Activated B cell treated with CpG ODN at 0.5 μM for 24 hours (primary cell): ENCODE data around the gene LRRC51. TPM values are rescaled to one million over a fixed set of nuclear protein-coding genes. Genes with fewer than 3 reads are reported as not detected.

Source experiments
- ATAC-seq: fragments of 200-7000 bp; cut with Tn5 transposase; one replicate; pipeline ENCODE4 v1.10.0; 2021; ENCODE audit warnings: low read depth, mild to moderate bottlenecking, moderate library complexity
- CTCF ChIA-PET: fragments of 350-600 bp; sonication (Branson Sonifier 250); formaldehyde crosslinking; loops from one replicate; lab custom pipeline; 2021; ENCODE audit warnings: antibody characterized with exemption; lab: Charles Lee
- POLR2A ChIA-PET: fragments of 350-600 bp; sonication (Branson Sonifier 250); formaldehyde crosslinking; loops from one replicate; lab custom pipeline; 2021; ENCODE audit warnings: antibody characterized with exemption; lab: Charles Lee
- DNase-seq: peaks from one replicate; pipeline ENCODE4 v3.0.0; 2022
- H3K27ac Mint-ChIP-seq: one replicate; pipeline ENCODE4 v1.8.0; 2020; ENCODE audit warnings: mixed read lengths
- H3K27me3 Mint-ChIP-seq: one replicate; pipeline ENCODE4 v1.8.0; 2021; ENCODE audit warnings: mixed read lengths
- H3K36me3 Mint-ChIP-seq: one replicate; pipeline ENCODE4 v1.8.0; 2021; ENCODE audit warnings: low read depth, mixed read lengths
- H3K4me1 Mint-ChIP-seq: one replicate; pipeline ENCODE4 v1.8.0; 2021; ENCODE audit warnings: mixed read lengths
- H3K4me3 Mint-ChIP-seq: one replicate; pipeline ENCODE4 v1.8.0; 2020; ENCODE audit warnings: mild to moderate bottlenecking, mixed read lengths
- H3K9me3 Mint-ChIP-seq: one replicate; pipeline ENCODE4 v1.8.0; 2020; ENCODE audit warnings: mixed read lengths
- intact Hi-C: fragments of 100-400 bp; cut with micrococcal nuclease; formaldehyde crosslinking; loops from one replicate; pipeline ENCODE4 v1.15.1; 2024
- total RNA-seq: library from RNA; stranded (reverse); gene quantifications from 2 replicates; pipeline ENCODE4 v1.2.3, GENCODE V29; 2022
- TF ChIP-seq, protein P1 (sequence below): fragments of 200-600 bp; IDR thresholded peaks from one replicate; pipeline ENCODE4 v1.8.0; 2022; ENCODE audit warnings: antibody characterized with exemption, mild to moderate bottlenecking

LRRC51 gene
- total RNA-seq, 1 donor from 2014 or later: 4.1 TPM

DNA sequence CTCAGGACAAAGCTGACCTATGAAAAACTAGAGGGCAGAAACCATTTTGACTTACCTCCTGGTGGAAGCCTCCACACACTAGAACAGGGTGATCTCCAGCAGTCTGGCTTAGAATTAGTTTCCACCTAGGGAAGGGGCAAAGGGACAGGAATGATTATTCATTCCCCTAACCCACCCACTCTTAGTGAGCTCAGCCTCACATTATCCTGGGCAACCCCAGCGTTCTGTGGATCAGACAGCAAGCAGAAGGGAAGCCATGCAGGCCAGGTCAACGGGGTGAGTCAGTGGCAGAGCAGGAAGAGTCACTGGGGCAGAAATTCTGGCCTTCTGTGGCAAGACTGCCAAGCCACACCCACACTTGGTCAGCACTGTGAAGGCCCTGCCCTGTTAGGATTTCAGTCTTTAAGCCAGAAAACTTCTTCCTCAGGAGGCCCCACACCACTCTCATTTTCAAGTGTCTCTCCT is 10.8 kb upstream of the LRRC51 start:
- H3K27me3 Mint-ChIP-seq: no peaks in the 10 kb centered on the region
- DNase-seq (no peak), ATAC-seq (no peak)
- H3K36me3 Mint-ChIP-seq: peaks cover 21% of the 10 kb centered on the region
- no peaks in the 10 kb centered on the region for H3K9me3 Mint-ChIP-seq
- ChIA-PET CTCF (no interaction called here), POLR2A (interaction anchor here (0.5 kb wide), 1 partner anchor 74 kb away, joined by 4 read pairs; no protein-coding TSS in a partner anchor)
- intact Hi-C loops: no loop called here
- H3K4me1 Mint-ChIP-seq: peaks cover 23% of the 10 kb centered on the region
- no peak overlapping the region for H3K4me3 Mint-ChIP-seq
- TF ChIP-seq, protein P1, sequence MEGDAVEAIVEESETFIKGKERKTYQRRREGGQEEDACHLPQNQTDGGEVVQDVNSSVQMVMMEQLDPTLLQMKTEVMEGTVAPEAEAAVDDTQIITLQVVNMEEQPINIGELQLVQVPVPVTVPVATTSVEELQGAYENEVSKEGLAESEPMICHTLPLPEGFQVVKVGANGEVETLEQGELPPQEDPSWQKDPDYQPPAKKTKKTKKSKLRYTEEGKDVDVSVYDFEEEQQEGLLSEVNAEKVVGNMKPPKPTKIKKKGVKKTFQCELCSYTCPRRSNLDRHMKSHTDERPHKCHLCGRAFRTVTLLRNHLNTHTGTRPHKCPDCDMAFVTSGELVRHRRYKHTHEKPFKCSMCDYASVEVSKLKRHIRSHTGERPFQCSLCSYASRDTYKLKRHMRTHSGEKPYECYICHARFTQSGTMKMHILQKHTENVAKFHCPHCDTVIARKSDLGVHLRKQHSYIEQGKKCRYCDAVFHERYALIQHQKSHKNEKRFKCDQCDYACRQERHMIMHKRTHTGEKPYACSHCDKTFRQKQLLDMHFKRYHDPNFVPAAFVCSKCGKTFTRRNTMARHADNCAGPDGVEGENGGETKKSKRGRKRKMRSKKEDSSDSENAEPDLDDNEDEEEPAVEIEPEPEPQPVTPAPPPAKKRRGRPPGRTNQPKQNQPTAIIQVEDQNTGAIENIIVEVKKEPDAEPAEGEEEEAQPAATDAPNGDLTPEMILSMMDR: no peak
- H3K27ac Mint-ChIP-seq: no peak overlapping the region

DNA sequence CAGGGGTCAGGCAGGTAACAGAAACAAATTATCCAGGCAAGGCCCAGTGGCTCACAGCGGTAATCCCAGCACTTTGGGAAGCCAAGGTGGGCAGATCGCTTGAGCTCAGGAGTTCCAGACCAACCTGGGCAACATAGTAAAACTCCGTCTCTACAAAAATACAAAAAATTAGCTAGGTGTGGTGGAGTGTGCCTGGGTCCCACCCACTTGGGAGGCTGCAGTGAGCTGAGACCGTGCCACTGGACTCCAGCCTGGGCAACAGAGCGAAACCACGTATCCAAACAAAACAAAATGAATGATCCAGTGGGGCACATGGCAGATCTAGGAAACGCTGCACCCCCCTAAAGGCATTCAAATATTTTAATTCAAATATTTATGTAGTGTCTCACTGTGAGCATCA is 10.2 kb upstream of the LRRC51 start:
- ChIA-PET CTCF (no interaction called here), POLR2A (interaction anchor here (0.5 to 0.9 kb wide), 2 partner anchors 44 to 74 kb away, joined by 3 to 4 read pairs; no protein-coding TSS in a partner anchor)
- H3K27me3 Mint-ChIP-seq: no peaks in the 10 kb centered on the region

DNA sequence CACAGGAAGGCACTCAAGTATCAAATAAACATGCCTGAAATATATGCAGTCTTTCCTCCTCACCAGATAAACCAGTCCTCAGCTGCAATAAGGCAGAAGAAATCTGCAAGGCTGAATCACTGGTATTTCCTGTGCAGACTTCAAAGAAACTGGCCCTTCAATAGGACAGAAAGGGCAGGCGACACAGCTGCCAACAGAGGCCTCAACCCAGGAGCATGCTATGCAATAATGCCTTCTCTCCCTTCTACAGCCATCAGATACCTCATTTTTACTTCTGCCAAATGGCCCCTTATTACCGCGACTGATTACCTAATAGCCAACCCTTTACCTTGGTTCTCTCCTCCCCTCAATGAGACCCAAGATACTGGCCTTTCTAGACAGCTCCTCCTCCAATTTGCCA is 8.3 kb upstream of the LRRC51 start:
- POLR2A ChIA-PET: interaction anchor here (0.6 to 0.9 kb wide), 3 partner anchors 21 to 46 kb away, joined by 3 to 7 read pairs (median 5); no protein-coding TSS in a partner anchor
- Mint-ChIP-seq H3K36me3 (peaks cover 18% of the 10 kb centered on the region), H3K9me3 (no peaks in the 10 kb centered on the region), H3K27me3 (no peaks in the 10 kb centered on the region), H3K27ac (no peak overlapping the region), H3K4me3 (no peak overlapping the region), H3K4me1 (peaks cover 27% of the 10 kb centered on the region)
- ATAC-seq (no peak), DNase-seq (no peak)
- CTCF ChIA-PET: interaction anchor here (1.7 kb wide), 1 partner anchor 47 kb away, joined by 8 read pairs; no protein-coding TSS in a partner anchor
- intact Hi-C loops: no loop called here
- TF ChIP-seq, protein P1: no peak

More for the DNA sequence above, 10.2 kb upstream of the LRRC51 start:
- TF ChIP-seq, protein P1: no peak
- DNase-seq (no peak), ATAC-seq (no peak)
- peaks cover 21% of the 10 kb centered on the region for H3K36me3 Mint-ChIP-seq
- H3K4me3 Mint-ChIP-seq: no peak overlapping the region
- H3K4me1 Mint-ChIP-seq: peaks cover 24% of the 10 kb centered on the region
- intact Hi-C loops: no loop called here
- no peaks in the 10 kb centered on the region for H3K9me3 Mint-ChIP-seq
- no peak overlapping the region for H3K27ac Mint-ChIP-seq

DNA sequence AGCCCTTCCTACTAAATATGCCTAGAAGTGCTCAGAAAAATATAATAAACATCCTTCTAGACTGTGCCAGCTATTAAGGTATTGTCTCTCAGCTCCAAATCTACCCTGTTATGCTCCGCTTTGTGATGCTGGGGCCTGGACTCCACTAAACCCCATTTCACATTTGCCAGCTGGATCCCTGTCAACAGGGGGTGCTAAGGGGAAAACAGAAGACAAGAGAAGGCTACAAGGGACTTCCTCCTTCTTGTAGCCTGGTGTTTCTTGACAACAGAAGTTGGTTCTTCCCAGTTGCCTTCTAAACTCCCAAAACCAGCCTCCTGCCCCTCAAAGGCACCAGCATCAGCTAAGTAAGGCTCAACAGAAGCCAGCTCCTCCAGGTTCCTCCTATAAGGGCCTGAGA is 5.5 kb upstream of the LRRC51 start:
- TF ChIP-seq, protein P1: no peak
- H3K4me3 Mint-ChIP-seq: no peak overlapping the region
- no peak overlapping the region for H3K27ac Mint-ChIP-seq
- no peaks in the 10 kb centered on the region for H3K27me3 Mint-ChIP-seq
- peaks cover 10% of the 10 kb centered on the region for H3K36me3 Mint-ChIP-seq
- intact Hi-C loops: no loop called here
- ChIA-PET CTCF (interaction anchor here (0.7 kb wide), 1 partner anchor 50 kb away, joined by 4 read pairs; no protein-coding TSS in a partner anchor), POLR2A (interaction anchor here (1.1 kb wide), 1 partner anchor 32 kb away, joined by 3 read pairs; no protein-coding TSS in a partner anchor)
- ATAC-seq (no peak), DNase-seq (no peak)
- H3K9me3 Mint-ChIP-seq: no peaks in the 10 kb centered on the region
- peaks cover 22% of the 10 kb centered on the region for H3K4me1 Mint-ChIP-seq

DNA sequence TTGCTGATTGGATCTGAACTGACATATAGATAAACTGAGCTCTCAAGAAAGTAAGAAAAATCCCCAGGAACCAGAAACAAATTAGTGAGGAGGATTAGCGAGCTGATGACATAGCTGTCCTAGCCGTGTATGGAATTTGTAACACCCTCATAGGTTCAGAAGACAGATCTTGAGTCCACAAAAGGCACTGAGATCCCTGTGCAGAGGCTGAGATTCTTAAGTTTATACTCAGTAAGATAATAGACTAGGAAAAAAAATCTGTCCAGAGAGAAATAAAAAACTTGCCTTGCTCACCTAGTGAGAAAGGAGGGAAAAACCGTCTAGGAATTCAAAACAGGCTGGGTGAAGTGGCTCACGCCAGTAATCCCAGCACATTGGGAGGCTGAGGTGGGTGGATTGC is 4.9 kb upstream of the LRRC51 start:
- no peaks in the 10 kb centered on the region for H3K27me3 Mint-ChIP-seq
- no peaks in the 10 kb centered on the region for H3K9me3 Mint-ChIP-seq
- ATAC-seq: no peak
- intact Hi-C loops: no loop called here
- DNase-seq: no peak
- TF ChIP-seq, protein P1: no peak
- no peak overlapping the region for H3K27ac Mint-ChIP-seq
- POLR2A ChIA-PET: no interaction called here
- no peak overlapping the region for H3K4me3 Mint-ChIP-seq
- peaks cover 12% of the 10 kb centered on the region for H3K36me3 Mint-ChIP-seq
- CTCF ChIA-PET: interaction anchor here (0.7 kb wide), 1 partner anchor 50 kb away, joined by 4 read pairs; no protein-coding TSS in a partner anchor
- H3K4me1 Mint-ChIP-seq: peaks cover 25% of the 10 kb centered on the region
